Fibroblast of peridontal ligament (primary cell): ENCODE measurements around the gene LRIG1.

Experiments used
- DNase-seq: peaks from one replicate; pipeline ENCODE4 v3.0.0-alpha.2; 2010; ENCODE audit errors: extremely low read depth

The LRIG1 gene

GRCh38 chr3:66489115-66489514 is 11.7 kb downstream of the LRIG1 start:
- DNase-seq = no peak

- no peak for DNase-seq
Measured at GRCh38 chr3:66488492-66488891, 12.3 kb downstream of the LRIG1 start.

- no peak for DNase-seq
Measured at GRCh38 chr3:66487465-66487864, 13.4 kb downstream of the LRIG1 start.

- peak; percentile 97 for DNase-seq
Measured at GRCh38 chr3:66486646-66487045, 14.2 kb downstream of the LRIG1 start.

- no peak for DNase-seq
Measured at GRCh38 chr3:66486202-66486601, 14.6 kb downstream of the LRIG1 start.

- peak; percentile 87 for DNase-seq
Measured at GRCh38 chr3:66485291-66485968, 15.4 kb downstream of the LRIG1 start.

- no peak for DNase-seq
Measured at GRCh38 chr3:66484106-66484844, 16.5 kb downstream of the LRIG1 start.

GRCh38 chr3:66483409-66483906 is 17.4 kb downstream of the LRIG1 start:
- no peak for DNase-seq

- DNase-seq = peak; percentile 72
Measured at GRCh38 chr3:66483006-66483405, 17.8 kb downstream of the LRIG1 start.

- no peak for DNase-seq
Measured at GRCh38 chr3:66482018-66482404, 18.8 kb downstream of the LRIG1 start.

- DNase-seq = peak; percentile 80
Measured at GRCh38 chr3:66481071-66482017, 19.5 kb downstream of the LRIG1 start.

GRCh38 chr3:66480666-66481065 is 20.2 kb downstream of the LRIG1 start:
- peak; percentile 53 for DNase-seq

- DNase-seq = no peak
Measured at GRCh38 chr3:66479532-66479947, 21.3 kb downstream of the LRIG1 start.

GRCh38 chr3:66478960-66479359 is 21.9 kb downstream of the LRIG1 start:
- no peak for DNase-seq

- no peak for DNase-seq
Measured at GRCh38 chr3:66477856-66478255, 23.0 kb downstream of the LRIG1 start.

- DNase-seq = no peak
Measured at GRCh38 chr3:66476852-66477381, 23.9 kb downstream of the LRIG1 start.

- no peak for DNase-seq
Measured at GRCh38 chr3:66475386-66476020, 25.3 kb downstream of the LRIG1 start.

- no peak for DNase-seq
Measured at GRCh38 chr3:66473692-66474091, 27.1 kb downstream of the LRIG1 start.

- no peak for DNase-seq
Measured at GRCh38 chr3:66473181-66473580, 27.6 kb downstream of the LRIG1 start.

- DNase-seq = peak; percentile 52
Measured at GRCh38 chr3:66472313-66473134, 28.3 kb downstream of the LRIG1 start.
